Upper lobe of left lung (tissue), 4 donors: ENCODE data around the gene C12orf56.

Experiments
- POLR2A ChIP-seq, 4 donors: fragments of 450-650 bp; IDR thresholded peaks; one replicate each; pipeline ENCODE4 v1.5.1; 2016 to 2017; ENCODE audit warnings: antibody characterized with exemption in 4 of 4, mild to moderate bottlenecking in 2 of 4
- POLR2AphosphoS5 ChIP-seq, 2 donors: sonication (generic); formaldehyde crosslinking; IDR thresholded peaks; one replicate each; pipeline ENCODE4 v1.5.1; 2017; ENCODE audit warnings: antibody characterized with exemption in 2 of 2

DNA sequence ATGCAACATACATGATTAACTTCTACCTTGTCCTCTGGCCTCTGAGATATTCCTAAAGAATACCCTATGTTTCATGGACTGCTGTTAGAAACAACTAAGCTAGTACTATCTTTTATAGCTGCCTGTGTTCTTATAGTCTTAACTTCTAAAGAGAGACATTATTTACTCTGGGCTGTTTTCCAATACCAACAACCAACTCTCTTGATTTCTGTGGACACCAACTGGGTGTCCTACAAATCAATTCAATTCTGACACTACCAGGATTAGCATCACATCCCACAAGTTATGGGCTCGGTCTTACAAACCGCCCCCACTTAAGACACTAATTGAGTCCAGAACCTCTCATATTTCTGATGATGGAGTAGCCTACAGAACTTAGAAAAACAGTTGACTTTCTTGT is 21.9 kb upstream of the C12orf56 start:
- no peak for TF ChIP-seq POLR2AphosphoS5 (IDR thresholded peaks at IDR 0.05)
- TF ChIP-seq POLR2A (IDR thresholded peaks at IDR 0.05), result no peak
